Skeletal muscle satellite cell (primary cell): ENCODE data around the gene RAB28.
"Not testable (repeated sequence)": the region's sequence is repeated elsewhere in the genome, so short reads cannot be mapped to it uniquely, and the experiment has no call there.

Source experiments
- H3K27me3 ChIP-seq: 2 replicates; pipeline ENCODE4 v1.7.0; 2013; ENCODE audit warnings: low read length; ENCODE audit not compliant: control insufficient read depth, insufficient read depth
- H3K36me3 ChIP-seq: 2 replicates; pipeline ENCODE4 v1.7.0; 2013; ENCODE audit warnings: mild to moderate bottlenecking, control low read depth, low read length; ENCODE audit not compliant: insufficient read depth
- H3K4me1 ChIP-seq: 2 replicates; pipeline ENCODE4 v1.7.0; 2013; ENCODE audit warnings: low read length; ENCODE audit not compliant: control insufficient read depth, insufficient read depth
- H3K4me2 ChIP-seq: 2 replicates; pipeline ENCODE4 v1.7.0; 2013; ENCODE audit warnings: mild to moderate bottlenecking, low read length
- H3K4me3 ChIP-seq: 2 replicates; pipeline ENCODE4 v1.7.0; 2013; ENCODE audit warnings: low read length
- H3K9ac ChIP-seq: 2 replicates; pipeline ENCODE4 v1.7.0; 2013; ENCODE audit warnings: mild to moderate bottlenecking, low read depth, low read length, moderate library complexity
- H3K9me3 ChIP-seq: replicated peaks from 2 replicates; pipeline ENCODE4 v1.7.0; 2013; ENCODE audit warnings: mild to moderate bottlenecking, control low read depth, low read length

Gene RAB28

DNA sequence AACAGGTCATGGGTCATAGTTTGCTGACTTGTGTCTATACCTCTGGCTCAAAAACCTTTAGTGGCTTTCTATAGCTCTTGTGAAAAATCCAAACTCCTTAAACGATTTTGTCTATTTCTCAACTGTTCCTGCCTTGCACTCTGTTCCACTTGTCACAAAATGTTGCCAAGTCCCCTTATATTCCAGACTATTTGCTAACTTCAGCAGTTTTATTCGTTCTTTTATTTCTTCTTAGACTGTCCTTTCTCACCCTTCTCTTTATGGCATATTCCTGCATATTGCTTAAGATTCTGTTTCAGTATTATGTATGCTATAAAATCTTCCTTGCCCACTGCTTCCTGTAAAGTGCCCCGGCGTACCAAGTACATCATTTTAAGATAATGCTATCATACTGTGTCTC is 80.8 kb downstream of the RAB28 start:
- no peaks in the 10 kb centered on the region for H3K36me3 ChIP-seq
- H3K4me1 ChIP-seq, result peaks cover 9% of the 10 kb centered on the region
- no peak overlapping the region for H3K9ac ChIP-seq
- H3K27me3 ChIP-seq, result no peaks in the 10 kb centered on the region
- H3K4me3 ChIP-seq, result no peak overlapping the region
- H3K4me2 ChIP-seq, result no peak overlapping the region
- H3K9me3 ChIP-seq, result no peaks in the 10 kb centered on the region

DNA sequence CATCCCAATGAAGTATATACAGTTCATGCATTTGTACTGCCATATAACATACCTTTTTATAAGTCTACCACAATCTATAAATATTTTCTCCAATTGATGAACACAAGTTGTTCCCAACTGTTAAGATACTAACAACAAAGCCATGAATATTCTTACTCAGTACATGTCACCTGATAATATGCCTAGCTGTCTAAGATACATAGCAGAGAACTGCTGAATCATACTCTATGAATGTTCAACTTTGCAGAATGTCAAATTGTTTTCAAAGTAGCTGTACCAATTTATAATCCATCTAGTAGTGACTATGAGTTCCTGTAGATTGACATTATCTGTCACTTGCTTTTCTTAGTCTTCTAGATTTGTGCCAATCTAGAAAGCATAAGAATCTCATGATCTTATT is 84.9 kb downstream of the RAB28 start:
- Histone ChIP-seq H3K4me3 (no peak overlapping the region), H3K27me3 (no peaks in the 10 kb centered on the region), H3K4me2 (no peak overlapping the region), H3K36me3 (no peaks in the 10 kb centered on the region), H3K9ac (no peak overlapping the region), H3K9me3 (no peaks in the 10 kb centered on the region), H3K4me1 (peaks cover 9% of the 10 kb centered on the region)

- no peak overlapping the region for H3K4me3 ChIP-seq
- no peaks in the 10 kb centered on the region for H3K27me3 ChIP-seq
- no peaks in the 10 kb centered on the region for H3K36me3 ChIP-seq
- no peak overlapping the region for H3K9ac ChIP-seq
- H3K4me2 ChIP-seq, result no peak overlapping the region
- no peaks in the 10 kb centered on the region for H3K9me3 ChIP-seq
- H3K4me1 ChIP-seq, result peaks cover 9% of the 10 kb centered on the region
Observed at GRCh38 chr4:13396161-13396560, 88.0 kb downstream of the RAB28 start.

- H3K36me3 ChIP-seq, H3K4me2 ChIP-seq, H3K9ac ChIP-seq, H3K9me3 ChIP-seq, H3K27me3 ChIP-seq, H3K4me1 ChIP-seq, H3K4me3 ChIP-seq: not testable (repeated sequence)
Observed at GRCh38 chr4:13389901-13390300, 94.2 kb downstream of the RAB28 start.

GRCh38 chr4:13386405-13387107 is 97.6 kb downstream of the RAB28 start:
- no peaks in the 10 kb centered on the region for H3K4me1 ChIP-seq
- no peak overlapping the region for H3K4me3 ChIP-seq
- H3K27me3 ChIP-seq, result no peaks in the 10 kb centered on the region
- H3K9me3 ChIP-seq, result no peaks in the 10 kb centered on the region
- H3K4me2 ChIP-seq, result no peak overlapping the region
- H3K36me3 ChIP-seq, result no peaks in the 10 kb centered on the region
- H3K9ac ChIP-seq, result no peak overlapping the region

- H3K4me2 ChIP-seq, result no peak overlapping the region
- H3K9me3 ChIP-seq, result no peaks in the 10 kb centered on the region
- H3K9ac ChIP-seq, result no peak overlapping the region
- H3K36me3 ChIP-seq, result no peaks in the 10 kb centered on the region
- H3K4me3 ChIP-seq, result no peak overlapping the region
- no peaks in the 10 kb centered on the region for H3K27me3 ChIP-seq
- H3K4me1 ChIP-seq, result no peaks in the 10 kb centered on the region
Observed at GRCh38 chr4:13384055-13384454, 100.1 kb downstream of the RAB28 start.

GRCh38 chr4:13378973-13379759 is 105.0 kb downstream of the RAB28 start:
- no peaks in the 10 kb centered on the region for H3K9me3 ChIP-seq
- H3K4me1 ChIP-seq, result no peaks in the 10 kb centered on the region
- no peak overlapping the region for H3K9ac ChIP-seq
- no peaks in the 10 kb centered on the region for H3K27me3 ChIP-seq
- H3K36me3 ChIP-seq, result no peaks in the 10 kb centered on the region
- no peak overlapping the region for H3K4me3 ChIP-seq
- no peak overlapping the region for H3K4me2 ChIP-seq

GRCh38 chr4:13371048-13371447 is 113.1 kb downstream of the RAB28 start:
- Histone ChIP-seq H3K27me3 (no peaks in the 10 kb centered on the region), H3K9ac (no peak overlapping the region), H3K4me3 (no peak overlapping the region), H3K4me2 (no peak overlapping the region), H3K9me3 (no peaks in the 10 kb centered on the region), H3K4me1 (no peaks in the 10 kb centered on the region), H3K36me3 (peaks cover 4% of the 10 kb centered on the region)

GRCh38 chr4:13368217-13368616 is 115.9 kb downstream of the RAB28 start:
- Histone ChIP-seq H3K4me3 (no peak overlapping the region), H3K27me3 (no peaks in the 10 kb centered on the region), H3K9ac (no peak overlapping the region), H3K36me3 (peaks cover 4% of the 10 kb centered on the region), H3K9me3 (no peaks in the 10 kb centered on the region), H3K4me1 (no peaks in the 10 kb centered on the region), H3K4me2 (no peak overlapping the region)

DNA sequence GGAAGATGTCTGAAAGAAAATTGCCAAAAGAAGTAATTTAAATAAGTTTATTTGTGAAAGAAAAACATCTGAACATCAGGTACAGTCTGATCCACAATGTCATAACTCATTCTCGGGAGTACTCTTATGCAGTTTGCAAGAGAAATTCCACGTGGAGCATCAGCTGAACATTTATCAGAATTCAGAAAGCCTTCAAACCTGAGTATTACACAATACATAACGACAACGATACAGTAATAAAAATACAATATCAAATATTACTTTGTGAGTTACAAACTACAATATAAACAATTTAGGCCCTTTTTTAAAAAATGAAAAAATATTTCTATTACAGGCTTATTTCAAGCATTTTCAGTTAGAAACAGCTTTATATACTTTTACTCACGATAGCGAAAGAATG is 116.4 kb downstream of the RAB28 start:
- Histone ChIP-seq H3K27me3 (no peaks in the 10 kb centered on the region), H3K4me2 (no peak overlapping the region), H3K4me3 (no peak overlapping the region), H3K4me1 (no peaks in the 10 kb centered on the region), H3K9me3 (no peaks in the 10 kb centered on the region), H3K36me3 (peaks cover 4% of the 10 kb centered on the region), H3K9ac (no peak overlapping the region)

- H3K4me3 ChIP-seq, result no peak overlapping the region
- H3K4me2 ChIP-seq, result no peak overlapping the region
- no peaks in the 10 kb centered on the region for H3K9me3 ChIP-seq
- H3K4me1 ChIP-seq, result no peaks in the 10 kb centered on the region
- H3K36me3 ChIP-seq, result peaks cover 4% of the 10 kb centered on the region
- no peak overlapping the region for H3K9ac ChIP-seq
- H3K27me3 ChIP-seq, result no peaks in the 10 kb centered on the region
Observed at GRCh38 chr4:13367244-13367643, 116.9 kb downstream of the RAB28 start.

GRCh38 chr4:13365195-13365594 is 118.9 kb downstream of the RAB28 start:
- Histone ChIP-seq H3K9me3 (no peaks in the 10 kb centered on the region), H3K9ac (no peak overlapping the region), H3K36me3 (peaks cover 4% of the 10 kb centered on the region), H3K4me3 (no peak overlapping the region), H3K4me1 (no peaks in the 10 kb centered on the region), H3K4me2 (no peak overlapping the region), H3K27me3 (no peaks in the 10 kb centered on the region)
